H9 (cell line): ENCODE measurements around the gene AP1S1. TPM values are rescaled to one million over a fixed set of nuclear protein-coding genes. Genes with fewer than 3 reads are reported as not detected.
A peak's percentile ranks its signal among the peaks of the same experiment; 100 is the strongest.

Source experiments
- DNase-seq: peaks from one replicate; pipeline ENCODE4 v3.0.0-alpha.2; 2017
- H2AFZ ChIP-seq: one replicate; pipeline ENCODE4 v1.6.1; 2013; ENCODE audit warnings: mild to moderate bottlenecking, low read length, control low read depth, moderate library complexity
- H2AK5ac ChIP-seq: 2 replicates; pipeline ENCODE4 v1.6.1; 2013; ENCODE audit warnings: low read length, control low read depth, mixed read lengths; ENCODE audit not compliant: insufficient read length
- H2BK120ac ChIP-seq: one replicate; pipeline ENCODE4 v1.6.1; 2013; ENCODE audit warnings: low read depth, mild to moderate bottlenecking, low read length, control low read depth, inconsistent platforms; ENCODE audit not compliant: poor library complexity, severe bottlenecking
- H2BK12ac ChIP-seq: 2 replicates; pipeline ENCODE4 v1.6.1; 2013; ENCODE audit warnings: low read length, control low read depth, mixed read lengths, low read depth; ENCODE audit not compliant: insufficient read length
- H2BK15ac ChIP-seq: 2 replicates; pipeline ENCODE4 v1.6.1; 2013; ENCODE audit warnings: low read depth, low read length, control low read depth
- H2BK20ac ChIP-seq: one replicate; pipeline ENCODE4 v1.6.1; 2013; ENCODE audit warnings: low read depth, mild to moderate bottlenecking, low read length, control low read depth, inconsistent platforms; ENCODE audit not compliant: poor library complexity, severe bottlenecking
- H2BK5ac ChIP-seq: 2 replicates; pipeline ENCODE4 v1.6.1; 2013; ENCODE audit warnings: low read length, control low read depth, mixed read lengths; ENCODE audit not compliant: insufficient read length
- H3K14ac ChIP-seq: 2 replicates; pipeline ENCODE4 v1.6.1; 2013; ENCODE audit warnings: low read length, control low read depth; ENCODE audit not compliant: insufficient read depth
- H3K18ac ChIP-seq: 2 replicates; pipeline ENCODE4 v1.6.1; 2013; ENCODE audit warnings: low read depth, mild to moderate bottlenecking, mixed read lengths, low read length, control low read depth; ENCODE audit not compliant: insufficient read length
- H3K23ac ChIP-seq: 2 replicates; pipeline ENCODE4 v1.6.1; 2013; ENCODE audit warnings: low read length, control low read depth, mixed read lengths, low read depth; ENCODE audit not compliant: insufficient read length
- H3K23me2 ChIP-seq: 2 replicates; pipeline ENCODE4 v1.6.1; 2013; ENCODE audit warnings: low read depth, mild to moderate bottlenecking, mixed read lengths, low read length, control low read depth; ENCODE audit not compliant: insufficient read length, poor library complexity, severe bottlenecking
- H3K27ac ChIP-seq: 2 replicates; pipeline ENCODE4 v1.5.1; 2013; ENCODE audit warnings: low read length, control low read depth, mixed read lengths, low read depth; ENCODE audit not compliant: insufficient read length
- H3K27me3 ChIP-seq: 2 replicates; pipeline ENCODE4 v1.6.1; 2013; ENCODE audit warnings: low read length, control low read depth, inconsistent platforms; ENCODE audit not compliant: insufficient read depth
- H3K4ac ChIP-seq: 2 replicates; pipeline ENCODE4 v1.6.1; 2013; ENCODE audit warnings: low read depth, mild to moderate bottlenecking, control low read depth, inconsistent platforms, low read length, moderate library complexity
- H3K4me1 ChIP-seq: 2 replicates; pipeline ENCODE4 v1.6.1; 2013; ENCODE audit warnings: low read length, control low read depth, inconsistent platforms; ENCODE audit not compliant: insufficient read depth
- H3K4me2 ChIP-seq: 2 replicates; pipeline ENCODE4 v1.6.1; 2013; ENCODE audit warnings: low read length, control low read depth, mixed read lengths; ENCODE audit not compliant: insufficient read length, insufficient read depth
- H3K56ac ChIP-seq: 2 replicates; pipeline ENCODE4 v1.6.1; 2013; ENCODE audit warnings: low read depth, mild to moderate bottlenecking, mixed read lengths, low read length, control low read depth; ENCODE audit not compliant: insufficient read length
- H3K79me1 ChIP-seq: 2 replicates; pipeline ENCODE4 v1.6.1; 2013; ENCODE audit warnings: low read depth, mild to moderate bottlenecking, moderate library complexity, low read length, control low read depth, inconsistent platforms; ENCODE audit not compliant: insufficient read depth, poor library complexity, severe bottlenecking
- H3K79me2 ChIP-seq: 2 replicates; pipeline ENCODE4 v1.6.1; 2013; ENCODE audit warnings: low read length, control low read depth, inconsistent platforms; ENCODE audit not compliant: insufficient read depth
- H3K9ac ChIP-seq: 2 replicates; pipeline ENCODE4 v1.6.1; 2013; ENCODE audit warnings: low read length, control low read depth, mixed read lengths; ENCODE audit not compliant: insufficient read length; ENCODE audit errors: extremely low read depth
- H3K9me3 ChIP-seq: one replicate; pipeline ENCODE4 v1.6.1; 2013; ENCODE audit warnings: low read depth, low read length, inconsistent platforms; ENCODE audit not compliant: control insufficient read depth
- H3T11ph ChIP-seq: one replicate; pipeline ENCODE4 v1.6.1; 2013; ENCODE audit warnings: mild to moderate bottlenecking, low read length, control low read depth, inconsistent platforms
- H4K20me1 ChIP-seq: one replicate; pipeline ENCODE4 v1.6.1; 2013; ENCODE audit not compliant: control insufficient read depth, insufficient read length, insufficient read depth
- H4K5ac ChIP-seq: 2 replicates; pipeline ENCODE4 v1.6.1; 2013; ENCODE audit warnings: low read depth, mild to moderate bottlenecking, mixed read lengths, low read length, control low read depth; ENCODE audit not compliant: insufficient read length
- H4K8ac ChIP-seq: replicated peaks from 2 replicates; pipeline ENCODE4 v1.6.1; 2013; ENCODE audit warnings: low read length, control low read depth, mixed read lengths, low read depth; ENCODE audit not compliant: insufficient read length
- H4K91ac ChIP-seq: 2 replicates; pipeline ENCODE4 v1.6.1; 2013; ENCODE audit warnings: low read depth, mild to moderate bottlenecking, moderate library complexity, mixed read lengths, low read length, control low read depth; ENCODE audit not compliant: insufficient read length
- H3K27ac Mint-ChIP-seq, 3 experiments: 2 replicates in 2 of 3; 3 replicates in 1 of 3; pipeline ENCODE4 v1.8.0; 2020 to 2021; ENCODE audit warnings: mixed read lengths in 3 of 3, mild to moderate bottlenecking in 1 of 3, moderate library complexity in 1 of 3
- H3K27me3 Mint-ChIP-seq: 2 replicates; pipeline ENCODE4 v1.8.0; 2021; ENCODE audit warnings: low read depth, mild to moderate bottlenecking, moderate library complexity, mixed read lengths
- H3K36me3 Mint-ChIP-seq, 3 experiments: 2 replicates in 2 of 3; 3 replicates in 1 of 3; pipeline ENCODE4 v1.8.0; 2020 to 2021; ENCODE audit warnings: low read depth in 3 of 3, mixed read lengths in 3 of 3; ENCODE audit not compliant: insufficient read depth in 1 of 3
- H3K4me1 Mint-ChIP-seq, 2 experiments: 2 replicates each; pipeline ENCODE4 v1.8.0; 2020; ENCODE audit warnings: mixed read lengths in 2 of 2
- H3K4me3 Mint-ChIP-seq, 2 experiments: 2 replicates in 1 of 2; 3 replicates in 1 of 2; pipeline ENCODE4 v1.8.0; 2020 to 2021; ENCODE audit warnings: mild to moderate bottlenecking in 2 of 2, mixed read lengths in 2 of 2, moderate library complexity in 1 of 2
- H3K9me3 Mint-ChIP-seq, 2 experiments: 2 replicates in 1 of 2; 3 replicates in 1 of 2; pipeline ENCODE4 v1.8.0; 2020; ENCODE audit warnings: mild to moderate bottlenecking in 2 of 2, mixed read lengths in 2 of 2, moderate library complexity in 1 of 2
- WGBS: extraction: QIAGEN DNeasy Blood & Tissue Kit; methylation state at CpG from one replicate; pipeline ENCODE4 v1.1.7; 2013; ENCODE audit warnings: missing lambda C conversion rate, low lambda C conversion rate, mixed read lengths; ENCODE audit not compliant: insufficient read length; ENCODE audit errors: extremely low coverage; 5-methylcytosine and 5-hydroxymethylcytosine counted together
- total RNA-seq: library from RNA; stranded (reverse); gene quantifications from 2 replicates; pipeline ENCODE4 v1.2.1, GENCODE V29; 2021
- TF ChIP-seq, protein P1 (sequence below): fragments of 200-600 bp; sonication (generic); conservative IDR thresholded peaks from 3 replicates; pipeline ENCODE4 v1.8.0; 2021; ENCODE audit warnings: antibody characterized with exemption, mild to moderate bottlenecking

Gene AP1S1
- total RNA-seq, 1 experiment from 2014 or later = 65.2 TPM

DNA sequence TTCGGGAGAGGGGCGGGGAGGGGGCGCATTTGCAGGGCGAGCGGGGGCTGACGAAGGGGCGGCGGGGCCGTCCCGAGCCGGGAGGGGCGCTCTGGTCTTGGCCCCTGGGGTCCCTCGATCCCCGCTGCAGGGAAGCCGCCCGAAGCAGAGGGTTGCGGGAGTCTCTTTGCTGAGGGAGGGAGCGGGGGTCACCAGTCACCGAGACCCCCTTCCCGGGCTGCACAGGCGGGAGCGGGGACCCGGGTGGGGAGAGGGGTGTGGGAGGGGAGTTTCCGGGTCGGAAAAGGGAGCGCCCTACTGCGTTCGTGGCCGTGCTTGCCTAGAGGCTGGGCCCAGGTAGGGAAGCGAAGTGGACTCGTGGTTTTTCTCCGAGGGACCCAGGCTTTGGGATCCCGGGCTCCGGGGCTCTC is 422 bp downstream of the AP1S1 start:
- no peak overlapping the region for H2BK5ac ChIP-seq
- peak overlapping the region; percentile 56 for H3K18ac ChIP-seq
- H3K23me2 ChIP-seq = peaks cover 6% of the 10 kb centered on the region
- H3T11ph ChIP-seq = no peak overlapping the region
- H3K4ac ChIP-seq = no peak overlapping the region
- no peak overlapping the region for H3K9ac ChIP-seq
- H3K14ac ChIP-seq = peak overlapping the region; percentile 59; the same call in 1 of the 2 replicates
- H3K79me2 ChIP-seq = no peaks in the 10 kb centered on the region
- H2AFZ ChIP-seq = no peak overlapping the region
- Mint-ChIP-seq H3K9me3 (peaks cover 2 to 8% of the 10 kb centered on the region in 2 experiments; a peak in 4 of 5 replicates), H3K4me1 (peaks cover 29 to 40% of the 10 kb centered on the region in 2 experiments), H3K4me3 (peak overlapping the region; percentile 74 to 89), H3K36me3 (peaks cover 0 to 26% (median 18%) of the 10 kb centered on the region in 3 experiments; a peak in 4 of 7 replicates), H3K27ac (no peak overlapping the region), H3K27me3 (peaks cover 11% of the 10 kb centered on the region)
- H4K91ac ChIP-seq = no peak overlapping the region
- TF ChIP-seq, protein P1, sequence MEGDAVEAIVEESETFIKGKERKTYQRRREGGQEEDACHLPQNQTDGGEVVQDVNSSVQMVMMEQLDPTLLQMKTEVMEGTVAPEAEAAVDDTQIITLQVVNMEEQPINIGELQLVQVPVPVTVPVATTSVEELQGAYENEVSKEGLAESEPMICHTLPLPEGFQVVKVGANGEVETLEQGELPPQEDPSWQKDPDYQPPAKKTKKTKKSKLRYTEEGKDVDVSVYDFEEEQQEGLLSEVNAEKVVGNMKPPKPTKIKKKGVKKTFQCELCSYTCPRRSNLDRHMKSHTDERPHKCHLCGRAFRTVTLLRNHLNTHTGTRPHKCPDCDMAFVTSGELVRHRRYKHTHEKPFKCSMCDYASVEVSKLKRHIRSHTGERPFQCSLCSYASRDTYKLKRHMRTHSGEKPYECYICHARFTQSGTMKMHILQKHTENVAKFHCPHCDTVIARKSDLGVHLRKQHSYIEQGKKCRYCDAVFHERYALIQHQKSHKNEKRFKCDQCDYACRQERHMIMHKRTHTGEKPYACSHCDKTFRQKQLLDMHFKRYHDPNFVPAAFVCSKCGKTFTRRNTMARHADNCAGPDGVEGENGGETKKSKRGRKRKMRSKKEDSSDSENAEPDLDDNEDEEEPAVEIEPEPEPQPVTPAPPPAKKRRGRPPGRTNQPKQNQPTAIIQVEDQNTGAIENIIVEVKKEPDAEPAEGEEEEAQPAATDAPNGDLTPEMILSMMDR = peak; percentile 19; the same call in 1 of the 3 replicates
- no peak overlapping the region for H3K23ac ChIP-seq
- H4K20me1 ChIP-seq = no peaks in the 10 kb centered on the region
- no peak overlapping the region for H2AK5ac ChIP-seq
- no peak overlapping the region for H2BK12ac ChIP-seq
- H4K8ac ChIP-seq = no peak overlapping the region
- DNase-seq = no peak
- H3K4me1 ChIP-seq = no peaks in the 10 kb centered on the region
- H4K5ac ChIP-seq = no peak overlapping the region
- no peak overlapping the region for H2BK20ac ChIP-seq
- no peaks in the 10 kb centered on the region for H3K79me1 ChIP-seq
- H2BK15ac ChIP-seq = no peak overlapping the region
- no CpG with 5 or more reads among the region's 34 CpGs for WGBS
- no peak overlapping the region for H3K56ac ChIP-seq
- H3K27me3 ChIP-seq = no peaks in the 10 kb centered on the region; the same call in 1 of the 2 replicates
- no peak overlapping the region for H2BK120ac ChIP-seq
- H3K4me2 ChIP-seq = peak overlapping the region; percentile 64
- H3K27ac ChIP-seq = no peak overlapping the region
- no peaks in the 10 kb centered on the region for H3K9me3 ChIP-seq
